Measurements from ENCODE around the gene DENND5B.
"Not testable (repeated sequence)": the region's sequence is repeated elsewhere in the genome, so short reads cannot be mapped to it uniquely, and the experiment has no call there.

DENND5B gene

DNA sequence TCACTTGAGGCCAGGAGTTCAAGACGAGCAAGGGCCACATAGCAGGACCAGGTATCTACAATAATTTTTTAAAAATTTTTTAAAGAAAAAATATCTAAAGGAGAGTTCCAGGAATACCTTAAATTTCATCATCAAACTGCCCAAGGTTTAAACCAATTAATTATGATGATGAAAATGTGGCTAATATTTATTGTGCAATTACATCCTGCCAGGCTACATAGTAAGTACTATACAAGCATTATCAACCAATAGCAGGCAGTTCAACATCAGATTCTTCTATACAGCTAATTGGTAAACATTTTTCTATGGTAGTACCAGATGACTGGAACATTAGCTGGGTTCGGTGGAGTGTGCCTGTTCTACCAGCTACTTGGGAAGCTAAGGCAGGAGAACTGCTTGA lies 24.4 kb downstream of the DENND5B start:
- in situ Hi-C loops (cut with HindIII; ENCODE audit: low pct_unique_long_range_greater_than_20kb, low sequenced_read_pairs), result no loop called here
- no peak for TF ChIP-seq JUND (IDR thresholded peaks at IDR 0.05; ENCODE audit: low read depth)

DNA sequence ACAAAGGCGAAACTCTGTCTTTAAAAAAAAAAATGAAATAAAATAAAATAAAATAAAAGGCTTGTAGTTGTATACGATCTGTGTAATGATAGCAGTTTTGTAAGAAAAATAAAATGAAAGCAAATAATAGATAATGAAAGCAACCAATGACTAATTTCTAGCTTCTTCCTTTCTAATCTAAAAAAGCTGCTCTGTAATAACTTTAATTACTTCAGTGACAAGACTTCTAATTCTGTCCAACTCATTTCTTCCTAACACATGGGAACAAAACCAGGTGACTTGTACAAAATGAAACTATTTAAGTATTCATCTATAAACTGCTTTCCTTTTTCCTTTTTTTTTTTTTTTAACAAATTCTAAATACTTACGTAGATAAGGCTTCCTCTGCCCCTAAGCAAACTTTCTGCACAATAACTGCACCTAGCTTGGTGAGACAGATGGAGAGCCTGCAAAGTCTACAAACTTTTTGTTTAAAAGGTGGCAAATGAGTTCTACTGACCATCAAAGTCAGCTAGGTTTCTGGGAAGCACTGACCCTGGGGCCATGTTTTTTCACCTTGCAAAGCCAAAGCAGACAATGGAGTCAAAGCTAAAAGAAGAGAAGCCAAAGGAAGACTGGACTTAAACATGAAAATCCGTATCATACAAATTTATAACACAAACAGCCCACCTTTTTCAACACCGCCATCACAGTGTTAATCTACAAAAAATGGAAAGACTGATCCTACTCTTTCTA lies 28.2 kb downstream of the DENND5B start:
- no peak for DNase-seq (ENCODE audit: low read depth in 1 of 2, low spot score in 1 of 2)
- no peak for TF ChIP-seq JUND (IDR thresholded peaks at IDR 0.05; ENCODE audit: low read depth)
- in situ Hi-C loops (cut with HindIII; ENCODE audit: low pct_unique_long_range_greater_than_20kb, low sequenced_read_pairs), result no loop called here

More for the DNA sequence above, 24.4 kb downstream of the DENND5B start:
- DNase-seq (ENCODE audit: low read depth in 1 of 2, low spot score in 1 of 2), result no peak

DNA sequence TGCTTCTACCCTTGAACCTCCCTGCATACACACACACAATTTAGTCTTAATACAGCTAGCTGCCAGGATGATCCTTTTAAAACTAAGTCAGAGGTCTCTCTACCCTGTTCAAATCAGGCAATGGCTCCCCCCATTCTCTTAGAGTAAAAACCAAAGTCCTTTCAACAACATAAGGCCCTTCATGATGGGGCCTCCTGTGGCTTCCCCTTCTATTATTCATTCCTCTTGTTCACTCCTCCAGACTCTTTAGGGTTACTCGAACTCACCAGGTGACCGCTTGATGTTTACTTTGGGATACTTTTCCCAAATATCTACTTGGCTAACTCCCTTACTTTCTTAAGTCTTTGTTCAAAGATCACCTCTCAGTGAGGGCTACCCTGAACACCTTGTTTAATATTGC lies 30.4 kb downstream of the DENND5B start:
- no peak for DNase-seq (ENCODE audit: low read depth in 1 of 2, low spot score in 1 of 2)
- no peak for TF ChIP-seq JUND (IDR thresholded peaks at IDR 0.05; ENCODE audit: low read depth)
- in situ Hi-C loops (cut with HindIII; ENCODE audit: low pct_unique_long_range_greater_than_20kb, low sequenced_read_pairs), result no loop called here

DNA sequence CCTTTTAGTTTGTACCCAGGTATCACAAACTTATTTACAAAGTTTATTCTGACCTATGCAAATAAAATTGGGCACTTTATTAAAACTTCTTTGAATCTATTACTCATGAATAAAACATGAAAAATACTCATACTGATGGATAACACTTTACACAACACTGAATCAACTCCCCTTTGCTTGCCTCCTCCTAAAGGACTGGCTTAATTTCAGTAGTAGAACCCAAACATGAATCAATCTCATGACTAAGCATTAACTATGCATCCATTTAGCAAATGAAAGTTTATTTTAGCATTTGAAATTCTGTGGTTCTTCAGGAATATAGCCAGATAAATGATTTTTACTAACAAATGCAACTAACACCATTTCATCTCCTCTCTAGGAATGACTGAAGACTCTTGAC lies 32.4 kb downstream of the DENND5B start:
- in situ Hi-C loops (cut with HindIII; ENCODE audit: low pct_unique_long_range_greater_than_20kb, low sequenced_read_pairs), result no loop called here
- DNase-seq (ENCODE audit: low read depth in 1 of 2, low spot score in 1 of 2), result no peak
- no peak for TF ChIP-seq JUND (IDR thresholded peaks at IDR 0.05; ENCODE audit: low read depth)

DNA sequence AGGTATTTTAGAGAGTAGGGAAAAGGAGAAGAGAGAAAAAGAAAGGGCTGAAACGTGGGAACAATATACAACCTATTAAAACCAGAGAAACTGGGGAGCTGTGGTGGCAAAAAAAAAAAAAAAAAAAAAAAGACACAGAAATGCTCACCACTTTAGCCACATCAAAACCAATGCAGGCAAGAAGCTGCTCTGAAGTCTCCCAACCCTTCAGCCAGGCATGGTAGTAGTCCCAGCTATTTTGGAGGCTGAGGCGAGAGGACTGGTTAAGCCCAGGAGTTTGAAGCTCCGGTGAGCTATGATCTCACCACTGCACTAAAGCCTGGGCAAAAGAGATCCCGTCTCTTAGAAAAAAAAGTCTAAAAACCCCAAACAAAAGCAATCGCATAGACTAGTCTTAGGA lies 33.2 kb downstream of the DENND5B start:
- TF ChIP-seq JUND (IDR thresholded peaks at IDR 0.05; ENCODE audit: low read depth), result no peak
- no peak for DNase-seq (ENCODE audit: low read depth in 1 of 2, low spot score in 1 of 2)
- in situ Hi-C loops (cut with HindIII; ENCODE audit: low pct_unique_long_range_greater_than_20kb, low sequenced_read_pairs), result no loop called here

DNA sequence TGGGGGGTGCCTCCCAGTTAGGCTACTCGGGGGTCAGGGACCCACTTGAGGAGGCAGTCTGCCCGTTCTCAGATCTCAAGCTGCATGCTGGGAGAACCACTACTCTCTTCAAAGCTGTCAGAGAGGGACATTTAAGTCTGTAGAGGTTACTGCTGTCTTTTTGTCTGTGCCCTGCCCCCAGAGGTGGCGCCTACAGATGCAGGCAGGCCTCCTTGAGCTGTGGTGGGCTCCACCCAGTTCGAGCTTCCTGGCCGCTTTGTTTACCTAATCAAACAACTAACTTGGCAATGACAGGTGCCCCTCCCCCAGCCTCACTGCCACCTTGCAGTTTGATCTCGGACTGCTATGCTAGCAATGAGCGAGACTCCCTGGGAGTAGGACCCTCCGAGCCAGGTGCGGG lies 35.5 kb downstream of the DENND5B start:
- in situ Hi-C loops (cut with HindIII; ENCODE audit: low pct_unique_long_range_greater_than_20kb, low sequenced_read_pairs), result not testable (repeated sequence)

DNA sequence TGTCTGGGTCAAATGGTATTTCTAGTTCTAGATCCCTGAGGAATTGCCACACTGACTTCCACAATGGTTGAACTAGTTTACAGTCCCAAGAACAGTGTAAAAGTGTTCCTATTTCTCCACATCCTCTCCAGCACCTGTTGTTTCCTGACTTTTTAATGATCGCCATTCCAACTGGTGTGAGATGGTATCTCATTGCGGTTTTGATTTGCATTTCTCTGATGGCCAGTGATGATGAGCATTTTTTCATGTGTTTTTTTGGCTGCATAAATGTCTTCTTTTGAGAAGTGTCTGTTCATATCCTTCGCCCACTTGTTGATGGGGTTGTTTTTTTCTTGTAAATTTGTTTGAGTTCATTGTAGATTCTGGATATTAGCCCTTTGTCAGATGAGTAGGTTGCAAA lies 40.3 kb downstream of the DENND5B start:
- DNase-seq (ENCODE audit: low read depth in 1 of 2, low spot score in 1 of 2); in situ Hi-C loops (cut with HindIII; ENCODE audit: low pct_unique_long_range_greater_than_20kb, low sequenced_read_pairs): not testable (repeated sequence)

More for the DNA sequence above, 35.5 kb downstream of the DENND5B start:
- DNase-seq (ENCODE audit: low read depth in 1 of 2, low spot score in 1 of 2), result not testable (repeated sequence)

DNA sequence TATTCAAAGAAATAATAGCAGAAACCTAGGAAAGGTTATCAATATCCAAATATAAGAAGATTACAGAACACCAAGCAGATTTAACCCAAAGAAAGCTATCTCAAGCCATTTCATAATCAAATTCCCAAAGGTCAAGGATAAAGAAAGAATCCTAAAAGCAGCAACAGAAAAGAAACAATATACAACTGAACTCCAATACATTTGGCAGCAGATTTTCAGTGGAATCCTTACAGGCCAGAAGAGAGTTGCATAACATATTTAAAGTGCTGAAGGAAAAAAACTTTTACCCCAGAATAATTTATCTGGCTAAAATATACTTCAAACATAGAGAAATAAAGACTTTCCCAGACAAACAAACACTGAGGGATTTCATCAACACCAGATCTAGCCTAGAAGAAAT lies 54.3 kb downstream of the DENND5B start:
- DNase-seq (ENCODE audit: low read depth in 1 of 2, low spot score in 1 of 2), result no peak
- in situ Hi-C loops (cut with HindIII; ENCODE audit: low pct_unique_long_range_greater_than_20kb, low sequenced_read_pairs), result no loop called here
- no peak for TF ChIP-seq JUND (IDR thresholded peaks at IDR 0.05; ENCODE audit: low read depth)

DNA sequence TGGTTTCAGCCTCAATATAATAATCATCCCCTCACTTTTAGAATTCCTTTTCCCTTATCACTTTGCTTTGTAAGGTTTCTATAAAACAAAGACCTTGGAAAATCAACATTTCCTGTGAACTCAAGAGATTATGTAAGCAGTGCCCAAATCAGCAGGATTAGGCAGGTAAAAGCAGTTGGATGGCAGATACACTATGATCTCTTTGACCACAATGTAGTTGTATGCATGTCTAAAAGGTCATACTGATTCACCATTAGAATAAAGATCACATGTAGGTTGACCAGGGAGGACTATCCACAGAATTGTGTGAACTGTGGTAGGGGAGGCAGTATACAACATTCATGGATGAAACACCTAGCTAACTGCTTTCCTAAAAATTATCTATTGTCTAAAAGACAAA lies 57.5 kb downstream of the DENND5B start:
- in situ Hi-C loops (cut with HindIII; ENCODE audit: low pct_unique_long_range_greater_than_20kb, low sequenced_read_pairs), result no loop called here
- no peak for DNase-seq (ENCODE audit: low read depth in 1 of 2, low spot score in 1 of 2)
- no peak for TF ChIP-seq JUND (IDR thresholded peaks at IDR 0.05; ENCODE audit: low read depth)

DNA sequence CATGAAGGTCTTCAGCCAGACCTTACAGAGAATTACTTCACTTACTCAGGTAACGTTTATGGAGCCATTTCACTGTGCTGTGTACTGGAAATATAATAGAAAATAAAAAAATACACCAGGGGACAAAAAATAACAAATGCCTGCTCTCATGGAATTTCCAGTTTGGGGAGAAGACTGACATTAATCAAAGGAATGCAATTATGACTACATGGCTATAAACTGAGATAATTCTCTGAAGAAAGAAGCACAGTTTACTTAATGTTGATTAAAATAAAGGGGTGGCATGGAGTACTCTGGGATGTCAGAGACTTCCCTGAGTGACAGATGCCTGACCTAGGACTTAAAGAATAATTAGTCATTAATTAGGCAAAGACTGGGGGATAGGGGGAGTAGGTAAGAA lies 59.0 kb downstream of the DENND5B start:
- no peak for TF ChIP-seq JUND (IDR thresholded peaks at IDR 0.05; ENCODE audit: low read depth)
- in situ Hi-C loops (cut with HindIII; ENCODE audit: low pct_unique_long_range_greater_than_20kb, low sequenced_read_pairs), result no loop called here
- no peak for DNase-seq (ENCODE audit: low read depth in 1 of 2, low spot score in 1 of 2)

DNA sequence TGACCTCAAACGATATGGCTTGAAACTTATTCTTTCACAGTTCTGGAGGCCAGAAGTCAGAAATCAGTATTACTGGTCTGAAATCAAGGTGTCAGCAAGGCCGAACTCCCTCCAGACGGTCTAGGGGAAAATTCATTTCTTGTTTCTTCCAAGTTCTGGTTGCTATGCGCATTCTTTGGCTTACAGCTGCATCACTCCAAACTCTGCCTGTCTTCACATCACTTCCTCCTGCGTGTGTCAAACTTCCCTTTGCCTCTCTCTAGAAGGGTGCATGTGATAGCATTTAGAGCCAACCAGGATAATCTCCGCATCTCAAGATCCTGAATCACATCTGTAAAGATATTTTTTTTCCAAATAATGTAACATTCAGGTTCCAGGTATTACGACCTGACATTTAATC lies 62.8 kb downstream of the DENND5B start:
- DNase-seq (ENCODE audit: low read depth in 1 of 2, low spot score in 1 of 2), result no peak
- in situ Hi-C loops (cut with HindIII; ENCODE audit: low pct_unique_long_range_greater_than_20kb, low sequenced_read_pairs), result no loop called here
- no peak for TF ChIP-seq JUND (IDR thresholded peaks at IDR 0.05; ENCODE audit: low read depth)

DNA sequence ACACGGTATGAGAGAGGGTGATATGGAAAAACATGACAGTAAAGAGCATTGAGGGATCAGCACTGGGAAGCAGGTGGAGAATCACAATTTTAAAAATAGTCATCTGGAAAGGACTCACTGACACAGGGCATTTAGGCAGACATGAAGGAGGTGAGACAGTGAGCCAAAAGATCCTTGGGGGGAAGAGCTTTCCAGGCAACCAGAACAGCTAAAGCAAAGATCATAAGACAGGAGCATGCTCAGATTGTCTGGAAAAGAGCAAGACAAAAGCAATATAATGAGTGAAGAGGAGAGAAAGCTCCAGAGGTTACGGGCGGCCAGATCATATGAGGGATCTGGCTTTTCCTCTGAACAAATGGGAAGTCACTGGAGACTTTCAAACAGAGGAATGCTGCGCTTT lies 63.9 kb downstream of the DENND5B start:
- in situ Hi-C loops (cut with HindIII; ENCODE audit: low pct_unique_long_range_greater_than_20kb, low sequenced_read_pairs), result no loop called here
- TF ChIP-seq JUND (IDR thresholded peaks at IDR 0.05; ENCODE audit: low read depth), result no peak
- no peak for DNase-seq (ENCODE audit: low read depth in 1 of 2, low spot score in 1 of 2)

DNA sequence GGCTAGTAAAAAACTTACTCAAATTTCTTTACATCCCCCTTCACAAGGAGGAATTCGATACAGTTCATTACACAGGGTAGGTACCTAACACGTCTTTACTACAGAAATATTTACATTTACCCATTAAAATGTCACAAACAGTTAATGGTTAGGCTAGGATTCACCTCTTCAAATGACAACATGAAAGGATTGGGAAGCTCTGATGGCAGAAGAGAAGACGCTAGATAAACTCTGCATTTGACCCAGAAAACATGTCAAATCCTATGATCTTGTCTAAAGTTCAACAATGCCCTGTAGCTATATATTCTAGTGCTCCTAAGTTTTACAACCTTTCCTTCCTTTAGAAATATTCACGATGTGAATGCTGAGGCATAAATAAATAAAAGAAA lies 64.8 kb downstream of the DENND5B start:
- DNase-seq (ENCODE audit: low read depth in 1 of 2, low spot score in 1 of 2), result peak in 1 of 2 experiments; percentile 18
- in situ Hi-C loops (cut with HindIII; ENCODE audit: low pct_unique_long_range_greater_than_20kb, low sequenced_read_pairs), result no loop called here
- TF ChIP-seq JUND (IDR thresholded peaks at IDR 0.05; ENCODE audit: low read depth), result no peak

DNA sequence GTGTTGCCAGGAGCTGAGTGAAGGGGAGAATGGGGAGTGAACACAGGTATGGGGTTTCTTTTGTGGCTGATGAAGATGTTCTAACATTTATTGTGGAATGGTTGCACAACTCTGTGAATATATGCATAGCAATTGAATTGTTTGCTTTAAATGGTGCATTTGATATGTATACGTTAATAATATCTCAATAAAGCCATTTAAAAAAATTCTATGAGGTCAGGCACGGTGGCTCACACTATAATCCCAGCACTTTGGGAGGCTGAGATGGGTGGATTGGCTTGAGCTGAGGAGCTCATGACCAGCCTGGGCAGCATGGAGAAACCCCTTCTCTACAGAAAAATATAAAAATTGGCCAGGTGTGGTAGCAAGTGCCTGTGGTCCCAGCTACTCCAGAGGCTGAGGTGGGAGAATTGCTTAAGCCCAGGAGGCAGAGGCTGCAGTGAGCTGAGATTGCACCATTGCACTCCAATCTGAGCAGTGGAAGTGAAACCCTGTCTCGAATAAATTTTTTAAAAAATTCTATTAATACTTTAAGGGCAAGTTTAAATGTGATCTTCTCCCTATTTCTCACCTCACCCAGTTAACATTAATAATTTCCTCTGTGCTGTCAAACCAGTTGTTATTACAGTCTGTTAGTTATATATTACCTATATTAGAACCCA lies 65.3 kb downstream of the DENND5B start:
- in situ Hi-C loops (cut with HindIII; ENCODE audit: low pct_unique_long_range_greater_than_20kb, low sequenced_read_pairs), result no loop called here
- TF ChIP-seq JUND (IDR thresholded peaks at IDR 0.05; ENCODE audit: low read depth), result no peak
- DNase-seq (ENCODE audit: low read depth in 1 of 2, low spot score in 1 of 2), result no peak
